KMS-11 (cell line): ENCODE results near the gene PCP2.
"Not testable (repeated sequence)": the region's sequence is repeated elsewhere in the genome, so short reads cannot be mapped to it uniquely, and the experiment has no call there.

Source experiments
- H2AFZ ChIP-seq: fragments of 200-600 bp; sonication (generic); 2 replicates; pipeline ENCODE4 v1.6.1; 2016; ENCODE audit warnings: antibody characterized with exemption, mixed run types, low read depth
- H3K27ac ChIP-seq: fragments of 200-600 bp; sonication (generic); 2 replicates; pipeline ENCODE4 v1.6.1; 2016; ENCODE audit warnings: mild to moderate bottlenecking, mixed run types
- H3K27me3 ChIP-seq: fragments of 200-600 bp; sonication (generic); 2 replicates; pipeline ENCODE4 v1.6.1; 2017; ENCODE audit warnings: mild to moderate bottlenecking, low read depth, mixed run types, moderate library complexity; ENCODE audit not compliant: insufficient read depth
- H3K36me3 ChIP-seq: fragments of 200-600 bp; sonication (generic); 2 replicates; pipeline ENCODE4 v1.6.1; 2017; ENCODE audit warnings: mild to moderate bottlenecking, mixed run types; ENCODE audit not compliant: insufficient read depth
- H3K4me1 ChIP-seq: fragments of 200-600 bp; sonication (generic); 2 replicates; pipeline ENCODE4 v1.6.1; 2016; ENCODE audit warnings: mild to moderate bottlenecking, low read depth, mixed run types; ENCODE audit not compliant: poor library complexity, severe bottlenecking
- H3K4me2 ChIP-seq: fragments of 200-600 bp; sonication (generic); 2 replicates; pipeline ENCODE4 v1.7.0; 2016; ENCODE audit warnings: mild to moderate bottlenecking, mixed run types
- H3K4me3 ChIP-seq: fragments of 200-600 bp; sonication (generic); IDR thresholded peaks from 2 replicates; pipeline ENCODE4 v1.6.1; 2017; ENCODE audit warnings: low read depth, low read length, mixed read lengths; ENCODE audit not compliant: insufficient read depth
- H3K79me2 ChIP-seq: fragments of 200-600 bp; sonication (generic); 2 replicates; pipeline ENCODE4 v1.6.1; 2016; ENCODE audit warnings: low read depth, mixed run types; ENCODE audit not compliant: insufficient read depth
- H3K9ac ChIP-seq: fragments of 200-600 bp; sonication (generic); 2 replicates; pipeline ENCODE4 v1.6.1; 2016; ENCODE audit warnings: mild to moderate bottlenecking, mixed run types
- H4K20me1 ChIP-seq: fragments of 200-600 bp; sonication (generic); 2 replicates; pipeline ENCODE4 v1.6.1; 2016; ENCODE audit warnings: mild to moderate bottlenecking, mixed run types; ENCODE audit not compliant: insufficient read depth
- CTCF ChIP-seq: fragments of 200-600 bp; sonication (generic); conservative IDR thresholded peaks from 2 replicates; pipeline ENCODE4 v1.6.1; 2017; ENCODE audit warnings: low read depth, mild to moderate bottlenecking, antibody characterized with exemption, low read length, moderate library complexity, mixed read lengths

Gene PCP2

GRCh38 chr19:7645656-7646425, 12.3 kb upstream of the PCP2 start:
- H3K4me2 ChIP-seq = no peak overlapping the region
- H3K9ac ChIP-seq = no peak overlapping the region
- H3K27ac ChIP-seq = no peak overlapping the region
- no peaks in the 10 kb centered on the region for H3K79me2 ChIP-seq
- H4K20me1 ChIP-seq = no peaks in the 10 kb centered on the region
- no peak overlapping the region for H3K4me3 ChIP-seq
- peaks cover under 1% of the 10 kb centered on the region; the same call in 1 of the 2 replicates for H3K27me3 ChIP-seq
- no peaks in the 10 kb centered on the region for H3K4me1 ChIP-seq
- no peak overlapping the region for H2AFZ ChIP-seq
- H3K36me3 ChIP-seq = no peaks in the 10 kb centered on the region
- TF ChIP-seq CTCF = no peak

- H3K36me3 ChIP-seq = no peaks in the 10 kb centered on the region
- H3K4me3 ChIP-seq = no peak overlapping the region
- H3K4me1 ChIP-seq = no peaks in the 10 kb centered on the region
- no peaks in the 10 kb centered on the region for H3K79me2 ChIP-seq
- TF ChIP-seq CTCF = no peak
- no peaks in the 10 kb centered on the region for H4K20me1 ChIP-seq
- H3K4me2 ChIP-seq = no peak overlapping the region
- no peak overlapping the region for H2AFZ ChIP-seq
- no peak overlapping the region for H3K27ac ChIP-seq
- H3K9ac ChIP-seq = no peak overlapping the region
- H3K27me3 ChIP-seq = no peaks in the 10 kb centered on the region
Observed at GRCh38 chr19:7645163-7645562, 11.6 kb upstream of the PCP2 start.

- H4K20me1 ChIP-seq = no peaks in the 10 kb centered on the region
- H3K4me2 ChIP-seq = no peak overlapping the region
- no peaks in the 10 kb centered on the region for H3K36me3 ChIP-seq
- H3K4me1 ChIP-seq = no peaks in the 10 kb centered on the region
- no peak overlapping the region for H3K9ac ChIP-seq
- no peak overlapping the region for H3K27ac ChIP-seq
- H3K79me2 ChIP-seq = no peaks in the 10 kb centered on the region
- no peak for TF ChIP-seq CTCF
- no peaks in the 10 kb centered on the region for H3K27me3 ChIP-seq
- no peak overlapping the region for H3K4me3 ChIP-seq
- H2AFZ ChIP-seq = no peak overlapping the region
Observed at GRCh38 chr19:7644550-7644877, 11.0 kb upstream of the PCP2 start.

- H3K4me1 ChIP-seq, H3K27ac ChIP-seq: not testable (repeated sequence)
Observed at GRCh38 chr19:7643629-7644549, 10.4 kb upstream of the PCP2 start.

More at GRCh38 chr19:7643629-7644549, 10.4 kb upstream of the PCP2 start:
- H2AFZ ChIP-seq, H3K4me2 ChIP-seq, H3K4me3 ChIP-seq, H3K27me3 ChIP-seq, H3K79me2 ChIP-seq, H4K20me1 ChIP-seq, H3K36me3 ChIP-seq, H3K9ac ChIP-seq: not testable (repeated sequence)
